T-helper 1 cell (primary cell): Measurements from ENCODE around the gene LPP.

Experiments used
- DNase-seq, 5 donors: peaks; one replicate each; pipeline ENCODE4 v3.0.0-alpha.2; 2012 to 2020

Gene LPP

DNA sequence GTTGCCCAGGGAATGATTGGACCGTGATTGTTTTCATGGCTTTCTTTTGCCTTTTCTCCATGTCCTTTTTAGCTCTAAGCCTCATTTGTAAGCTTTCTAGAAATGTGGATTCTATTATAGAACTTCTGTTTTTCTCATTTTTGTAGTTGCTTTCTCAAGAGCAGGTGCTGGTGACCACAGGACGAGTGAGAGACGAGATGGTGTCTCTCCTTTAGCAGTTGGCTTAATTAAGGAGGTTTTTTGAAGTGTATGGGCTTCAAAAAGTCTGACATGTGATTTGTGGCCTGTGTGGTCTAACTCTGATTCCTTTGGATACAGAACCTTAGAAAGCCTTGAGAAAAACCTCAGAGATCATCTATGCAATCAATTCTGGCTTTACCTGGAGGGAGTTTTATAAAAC, 292.8 kb downstream of the LPP start:
- no peak for DNase-seq

DNA sequence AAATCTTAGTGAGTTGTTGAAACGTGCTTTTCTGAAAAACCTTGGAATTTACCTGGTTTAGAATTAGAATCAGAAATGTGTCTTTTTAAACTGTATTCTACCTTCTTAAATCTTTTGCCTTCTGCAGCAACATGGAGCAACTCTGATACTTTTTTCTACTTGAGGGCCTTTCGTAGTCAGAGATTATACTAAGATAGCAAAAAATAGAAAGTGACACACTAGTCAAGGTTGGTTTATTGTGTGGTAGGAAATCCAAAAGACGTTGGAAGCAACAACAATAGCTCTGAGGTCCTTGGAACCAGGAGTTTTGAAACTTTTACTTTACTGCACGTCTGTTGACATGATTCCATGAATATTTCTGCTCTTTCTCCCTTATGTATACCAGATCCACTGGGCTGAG, 294.9 kb downstream of the LPP start:
- DNase-seq, result no peak

DNA sequence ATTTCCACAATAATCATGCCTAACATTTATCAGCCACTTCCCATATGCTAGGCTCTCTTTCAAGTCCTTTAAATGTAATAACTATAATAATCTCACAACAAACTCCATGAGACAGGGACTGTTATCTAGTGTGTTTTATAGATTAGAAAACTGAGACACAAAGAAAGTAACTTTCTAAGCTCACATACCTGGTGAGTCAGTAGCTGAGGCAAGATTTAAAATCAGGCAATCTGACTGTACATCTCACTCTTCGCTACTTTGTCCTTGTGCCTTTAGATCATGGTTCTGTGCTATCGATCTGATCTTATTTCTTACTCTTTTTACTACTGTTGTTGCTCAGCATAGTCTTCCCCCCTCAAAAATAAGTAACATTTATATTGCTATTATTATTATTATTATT, 295.5 kb downstream of the LPP start:
- DNase-seq, result no peak

DNA sequence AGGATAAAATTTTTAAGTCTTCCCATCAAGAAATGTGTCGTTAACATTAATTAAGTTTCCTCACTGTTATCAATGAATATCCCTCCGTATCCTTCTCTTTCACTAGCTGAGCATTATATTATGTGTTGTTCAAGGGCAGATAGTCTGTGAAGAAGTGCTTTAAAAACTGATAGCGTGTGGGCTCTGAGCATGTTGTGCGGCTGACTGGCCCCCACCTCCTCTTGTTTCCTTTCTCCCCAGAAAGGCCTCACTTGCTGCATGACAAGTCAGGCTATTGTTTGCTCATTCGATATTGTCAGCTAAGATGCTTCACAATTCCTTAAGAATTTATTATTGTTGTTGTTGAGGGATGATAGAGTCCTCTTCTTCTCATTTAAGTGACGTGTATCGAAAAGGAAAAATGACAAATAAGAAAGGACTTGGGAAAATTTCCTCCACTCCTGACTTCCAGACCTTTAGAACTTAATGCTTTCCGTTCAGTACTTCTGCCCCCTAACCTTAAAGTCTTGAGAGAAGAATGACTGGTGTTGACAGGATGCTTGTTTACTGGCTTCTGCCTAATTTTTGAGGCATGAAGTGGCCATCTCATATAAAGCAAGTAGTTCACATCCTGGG, 298.3 kb downstream of the LPP start:
- no peak for DNase-seq

GRCh38 chr3:188453431-188454384, 299.8 kb downstream of the LPP start:
- DNase-seq, result no peak

- DNase-seq, result no peak
Observed at GRCh38 chr3:188455748-188456147, 301.8 kb downstream of the LPP start.

- no peak for DNase-seq
Observed at GRCh38 chr3:188458756-188459155, 304.8 kb downstream of the LPP start.

DNA sequence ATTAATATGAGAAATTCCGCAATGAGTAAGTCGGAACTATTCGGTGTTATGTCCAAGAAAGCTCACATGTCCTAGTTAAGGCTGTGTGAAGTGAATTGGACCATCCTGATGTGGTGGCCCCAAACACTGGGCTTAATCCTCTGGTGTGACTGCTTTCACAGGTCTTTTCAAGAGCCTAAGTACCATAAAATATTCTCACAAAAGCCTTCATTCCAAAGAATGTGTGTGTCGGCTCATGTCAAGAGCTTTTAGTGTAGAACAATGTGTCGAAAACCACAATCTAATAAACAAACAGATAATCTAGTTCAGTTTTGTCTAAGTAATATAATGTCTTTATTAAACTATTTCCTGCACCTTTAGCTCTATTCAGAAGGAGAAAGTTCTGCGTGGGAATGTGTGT, 311.4 kb downstream of the LPP start:
- no peak for DNase-seq

DNA sequence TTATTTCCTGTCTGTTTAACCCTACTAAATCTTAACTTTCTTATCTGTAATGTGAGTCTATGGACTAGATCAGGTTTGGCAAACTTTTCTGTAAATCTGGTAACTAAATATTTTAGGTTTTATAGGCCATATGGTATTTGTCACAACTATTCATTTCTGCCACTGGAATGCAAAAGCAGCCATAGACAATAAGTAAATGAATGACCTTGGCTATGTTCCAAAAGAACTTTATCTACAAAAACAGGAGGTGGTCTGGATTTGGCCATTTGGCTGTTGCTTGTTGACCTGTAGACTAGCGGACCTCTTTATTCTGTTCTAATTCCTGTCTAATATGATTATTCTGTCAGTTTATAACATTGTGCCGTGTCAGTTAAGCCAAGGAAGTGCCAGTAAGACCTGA, 314.2 kb downstream of the LPP start:
- no peak for DNase-seq

- no peak for DNase-seq
Observed at GRCh38 chr3:188468662-188469061, 314.7 kb downstream of the LPP start.

DNA sequence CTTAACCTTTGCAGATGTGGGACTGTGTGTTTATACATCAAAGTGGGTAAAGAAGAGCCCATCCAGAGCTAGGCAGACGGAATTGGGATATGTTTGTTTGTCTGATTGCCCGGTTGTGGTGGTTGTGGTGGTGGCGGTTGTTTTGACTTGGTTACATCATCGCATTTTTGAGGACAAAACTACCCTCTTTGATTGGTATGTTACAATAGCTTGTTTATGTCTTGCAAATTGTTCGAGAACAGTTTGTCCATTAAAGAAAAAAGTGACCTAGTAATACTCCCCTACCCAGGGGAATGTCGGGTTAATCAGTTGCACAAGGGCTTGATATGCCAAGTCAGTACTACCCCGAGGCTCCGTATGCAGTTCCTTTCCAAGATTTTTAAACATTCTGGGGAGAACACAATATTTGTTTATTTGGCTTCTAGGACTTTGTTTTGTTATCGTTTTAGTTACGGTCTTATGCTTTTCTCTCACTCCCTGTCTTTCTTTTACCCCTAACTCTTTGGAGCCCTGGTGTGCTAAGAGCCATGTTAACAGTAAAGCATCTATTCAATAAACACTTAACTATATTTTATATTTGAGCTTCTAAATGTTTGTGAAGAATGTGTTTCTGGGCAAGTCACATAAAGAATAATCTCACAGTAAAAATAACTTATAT, 315.4 kb downstream of the LPP start:
- no peak for DNase-seq

DNA sequence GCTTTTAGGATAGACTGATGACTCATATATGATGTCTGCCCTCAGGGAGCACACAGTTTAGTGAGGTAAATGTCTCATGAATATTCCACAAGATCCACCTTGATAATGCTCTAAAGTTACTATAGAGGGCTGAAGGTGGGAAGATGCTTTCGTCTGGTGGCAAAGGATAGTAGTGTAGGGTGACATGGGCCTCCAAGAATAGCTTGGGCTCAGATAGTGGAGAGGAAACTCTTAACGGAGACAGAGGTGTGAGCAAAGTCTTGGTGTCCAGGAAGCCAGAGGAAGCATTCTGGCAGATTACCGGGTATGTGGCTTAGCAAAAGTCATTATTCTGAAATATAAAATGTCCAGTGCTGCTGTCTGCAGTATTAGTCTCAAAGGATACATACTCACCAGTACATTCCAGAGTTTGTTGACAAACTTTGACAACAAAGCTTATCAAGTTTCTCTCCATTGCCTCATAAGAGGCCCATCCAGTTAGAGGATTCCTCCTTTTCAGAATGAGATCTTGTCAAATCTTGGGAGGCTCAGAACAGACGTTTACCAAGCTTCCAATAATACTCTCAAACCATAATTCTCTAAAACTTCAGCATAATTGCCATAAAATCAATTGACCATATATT, 316.7 kb downstream of the LPP start:
- no peak for DNase-seq

DNA sequence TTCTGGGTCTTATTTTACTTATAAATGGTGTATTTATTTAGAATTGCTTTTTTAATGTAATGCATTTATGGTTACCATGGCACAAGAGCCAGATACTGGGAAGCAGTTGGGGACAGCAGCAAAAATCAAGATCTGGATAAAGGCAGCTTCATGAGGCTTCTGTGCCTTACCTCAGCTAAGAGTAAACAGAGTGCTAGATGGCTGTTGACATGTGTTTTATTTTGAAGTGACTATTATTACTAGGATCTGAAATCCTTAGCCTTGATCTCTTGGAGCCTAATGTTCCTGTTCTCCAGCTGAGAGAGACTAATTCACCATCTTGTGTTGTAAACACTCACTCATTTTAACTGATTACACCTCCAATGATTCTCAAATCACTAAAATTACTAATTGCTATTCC, 317.8 kb downstream of the LPP start:
- no peak for DNase-seq

GRCh38 chr3:188472336-188472735, 318.4 kb downstream of the LPP start:
- DNase-seq, result no peak

- no peak for DNase-seq
Observed at GRCh38 chr3:188473045-188473444, 319.1 kb downstream of the LPP start.

DNA sequence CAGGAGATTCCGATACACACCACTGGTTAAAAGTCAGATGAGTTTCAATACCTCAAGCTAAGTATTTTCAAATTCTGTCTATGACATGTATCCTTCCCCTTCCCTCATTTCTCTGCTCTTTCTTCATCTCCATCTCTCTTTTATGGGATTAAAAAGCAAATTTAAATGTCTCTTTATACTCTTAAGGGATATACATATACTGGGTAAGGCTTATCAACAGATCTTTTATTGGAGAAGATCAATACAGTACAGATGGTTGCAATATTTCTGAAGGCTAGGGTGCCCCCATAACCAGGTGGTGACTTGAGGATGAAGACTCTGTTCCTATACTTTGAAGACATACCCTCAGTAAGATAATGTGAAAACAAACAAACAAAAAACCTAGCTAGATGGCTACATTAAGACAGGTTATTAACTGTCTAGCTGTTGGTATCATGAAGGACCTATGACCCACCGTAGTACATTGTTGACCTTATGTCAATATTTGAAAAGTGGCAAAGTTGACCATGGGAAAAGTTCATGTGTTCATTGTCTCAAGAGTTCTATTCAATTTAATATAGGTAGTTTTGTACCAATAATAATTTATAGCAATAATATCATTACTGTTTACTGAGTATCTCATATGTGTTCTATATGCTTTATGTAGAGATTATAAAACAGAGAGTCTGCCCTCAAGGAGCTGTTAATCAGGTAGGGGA, 319.8 kb downstream of the LPP start:
- DNase-seq, result no peak

- no peak for DNase-seq
Observed at GRCh38 chr3:188476935-188477334, 323.0 kb downstream of the LPP start.

- DNase-seq, result no peak
Observed at GRCh38 chr3:188480011-188480410, 326.1 kb downstream of the LPP start.

DNA sequence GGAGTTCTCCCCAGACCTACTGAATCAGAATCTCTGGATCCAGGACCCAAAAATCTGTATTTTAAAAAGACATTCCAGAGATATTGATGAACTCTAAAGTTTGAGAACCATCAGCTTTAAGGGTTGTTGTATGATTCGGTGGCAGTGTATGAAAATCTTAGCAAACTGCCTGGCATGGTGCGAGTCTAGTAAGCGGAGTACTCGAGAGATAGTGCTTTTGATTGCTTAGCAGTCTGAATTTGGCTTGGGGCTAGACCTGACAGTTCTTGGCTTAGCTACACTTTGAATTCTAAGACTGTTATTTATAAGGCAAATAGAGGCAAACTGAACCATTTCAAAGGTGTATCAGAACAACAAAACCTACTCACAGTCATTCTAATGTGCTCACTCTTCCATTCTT, 329.0 kb downstream of the LPP start:
- DNase-seq, result no peak

- no peak for DNase-seq
Observed at GRCh38 chr3:188486126-188486525, 332.2 kb downstream of the LPP start.

- no peak for DNase-seq
Observed at GRCh38 chr3:188486952-188487351, 333.0 kb downstream of the LPP start.

DNA sequence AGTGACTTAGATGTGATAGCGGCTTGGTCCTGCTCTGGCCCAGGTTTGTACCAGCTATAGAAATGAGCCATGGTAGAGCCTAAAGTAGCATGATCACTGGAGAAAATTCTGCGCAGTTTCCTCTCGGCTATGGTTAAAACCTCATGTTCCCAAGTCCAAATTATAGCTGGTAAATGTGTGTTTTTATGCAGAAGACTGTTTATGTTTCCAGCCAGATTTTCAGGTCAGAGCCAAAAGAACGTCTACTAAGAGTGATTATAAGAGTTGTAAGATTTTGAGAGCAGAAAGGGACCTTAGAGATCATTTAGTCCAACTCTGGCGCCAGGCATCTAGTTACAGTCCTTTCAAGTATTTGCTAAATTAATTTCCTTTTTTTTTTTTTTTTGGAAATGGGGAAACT, 333.7 kb downstream of the LPP start:
- no peak for DNase-seq

DNA sequence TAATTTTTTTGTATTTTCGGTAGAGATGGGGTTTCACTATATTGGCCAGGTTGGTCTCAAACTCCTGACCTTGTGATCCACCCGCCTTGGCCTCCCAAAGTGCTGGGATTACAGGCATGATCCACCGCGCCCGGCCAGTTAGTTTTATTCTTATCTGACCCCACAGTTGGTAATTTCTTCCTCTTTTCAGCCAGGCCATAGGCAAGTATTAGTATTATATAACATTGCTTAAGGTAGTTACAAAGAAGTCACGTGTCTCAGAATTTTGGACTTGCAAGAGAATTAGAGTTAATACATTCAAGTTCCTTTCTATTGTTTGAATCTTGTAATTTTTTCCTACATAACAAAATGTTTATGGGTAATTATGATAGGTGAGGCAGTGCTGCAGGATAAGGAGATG, 334.8 kb downstream of the LPP start:
- DNase-seq, result no peak
